GM12878 (cell line): ENCODE measurements around the gene KERA. TPM values are rescaled to one million over a fixed set of nuclear protein-coding genes. Genes with fewer than 3 reads are reported as not detected.

Experiments
- ATAC-seq: fragments of 200-7000 bp; cut with Tn5 transposase; 3 replicates; pipeline ENCODE4 v1.9.1; 2020; ENCODE audit warnings: mild to moderate bottlenecking, moderate library complexity
- BruUV-seq: library from RNA; stranded (reverse); fragments of 400-500 nt; replicated peaks from 2 replicates; lab custom pipeline; 2021; lab: Mats Ljungman, UMichigan
- CTCF ChIA-PET: fragments of 300-600 bp; sonication (Branson Sonifier 250); formaldehyde crosslinking; extraction: SDS; loops from one replicate; lab custom pipeline; 2021; ENCODE audit warnings: inconsistent platforms; lab: Yijun Ruan, JAX
- POLR2A ChIA-PET: fragments of 350-600 bp; formaldehyde crosslinking; extraction: SDS; loops from one replicate; lab custom pipeline; 2021; ENCODE audit warnings: inconsistent platforms; lab: Charles Lee
- RAD21 ChIA-PET: fragments of 300-600 bp; sonication (Branson Sonifier 250); formaldehyde crosslinking; loops from one replicate; lab custom pipeline; 2023; ENCODE audit warnings: antibody characterized with exemption; ENCODE audit not compliant: unreplicated experiment; lab: Charles Lee
- SMC1A ChIA-PET: fragments of 300-600 bp; sonication (Branson Sonifier 250); formaldehyde crosslinking; loops from one replicate; lab custom pipeline; 2023; ENCODE audit not compliant: unreplicated experiment, uncharacterized antibody; lab: Charles Lee
- DNase-seq: peaks from one replicate; pipeline ENCODE4 v3.0.0-alpha.2; 2011; ENCODE audit warnings: low read depth, low spot score
- FAIRE-seq: peaks from 3 replicates; lab custom pipeline; 2011; peaks lifted over from hg19 to GRCh38; lab: Jason Lieb, UNC
- H2AFZ ChIP-seq: 2 replicates; pipeline ENCODE4 v1.6.0; 2011; ENCODE audit warnings: low read depth, low read length, control low read depth; ENCODE audit not compliant: control insufficient read depth
- H3K27ac ChIP-seq: 2 replicates; pipeline ENCODE4 v1.5.1; 2011; ENCODE audit warnings: control low read depth; ENCODE audit not compliant: control insufficient read depth, insufficient read depth
- H3K27me3 ChIP-seq, 2 experiments: replicated peaks in 1 of 2; 2 replicates each; pipeline versions ENCODE4 v1.6.0 to v1.6.1; 2011; ENCODE audit warnings: low read length in 1 of 2; ENCODE audit not compliant: control insufficient read depth in 2 of 2, insufficient read depth in 2 of 2
- H3K36me3 ChIP-seq, 2 experiments: 2 replicates each; pipeline ENCODE4 v1.5.1; 2011; ENCODE audit warnings: low read length in 1 of 2; ENCODE audit not compliant: control insufficient read depth in 2 of 2, insufficient read depth in 2 of 2
- H3K4me1 ChIP-seq: 2 replicates; pipeline ENCODE4 v1.6.1; 2011; ENCODE audit warnings: mild to moderate bottlenecking, low read length, moderate library complexity, mixed read lengths; ENCODE audit not compliant: control insufficient read depth, insufficient read depth
- H3K4me2 ChIP-seq: 2 replicates; pipeline ENCODE4 v1.6.0; 2011; ENCODE audit warnings: control low read depth; ENCODE audit not compliant: control insufficient read depth, insufficient read depth
- H3K4me3 ChIP-seq: fragments of 200-600 bp; sonication (generic); 2 replicates; pipeline ENCODE4 v1.5.1; 2016
- H3K79me2 ChIP-seq: 2 replicates; pipeline ENCODE4 v1.6.0; 2011; ENCODE audit warnings: low read length; ENCODE audit not compliant: control insufficient read depth, insufficient read depth
- H3K9ac ChIP-seq: 2 replicates; pipeline ENCODE4 v1.8.0; 2011; ENCODE audit warnings: low read length, control low read depth, mixed read lengths; ENCODE audit not compliant: control insufficient read depth, insufficient read depth
- H3K9me3 ChIP-seq: replicated peaks from 3 replicates; pipeline ENCODE4 v1.5.1; 2011; ENCODE audit warnings: mild to moderate bottlenecking, low read length; ENCODE audit not compliant: control insufficient read depth, insufficient read depth
- H4K20me1 ChIP-seq: 2 replicates; pipeline ENCODE4 v1.6.0; 2011; ENCODE audit not compliant: control insufficient read depth, insufficient read depth
- BCL11A ChIP-seq: IDR thresholded peaks from 2 replicates; pipeline ENCODE4 v1.6.1; 2011; ENCODE audit warnings: low read depth, low read length
- ELK1 ChIP-seq: IDR thresholded peaks from 2 replicates; pipeline ENCODE4 v1.6.1; 2012; ENCODE audit warnings: low read depth, low read length, improper control_type of control experiment
- MEF2B ChIP-seq: fragments of 450-650 bp; IDR thresholded peaks from 2 replicates; pipeline ENCODE4 v1.6.1; 2018; ENCODE audit warnings: mild to moderate bottlenecking, moderate library complexity; ENCODE audit not compliant: partially characterized antibody, poor library complexity, severe bottlenecking
- NFYB ChIP-seq: IDR thresholded peaks from 2 replicates; pipeline ENCODE4 v1.6.1; 2011; ENCODE audit warnings: low read depth, mild to moderate bottlenecking, low read length, improper control_type of control experiment, moderate library complexity; ENCODE audit not compliant: insufficient read depth
- PAX8 ChIP-seq: fragments of 450-650 bp; IDR thresholded peaks from 2 replicates; pipeline ENCODE4 v1.6.1; 2017; ENCODE audit warnings: mild to moderate bottlenecking, moderate library complexity
- RELB ChIP-seq: fragments of 450-650 bp; IDR thresholded peaks from 2 replicates; pipeline ENCODE4 v1.6.1; 2017; ENCODE audit warnings: low read depth, mild to moderate bottlenecking, moderate library complexity
- SPI1 ChIP-seq: IDR thresholded peaks from 2 replicates; pipeline ENCODE4 v1.6.1; 2011; ENCODE audit warnings: low read depth, mild to moderate bottlenecking, low read length, moderate library complexity, borderline replicate concordance; ENCODE audit not compliant: insufficient read depth
- WGBS: methylation state at CpG from one replicate; pipeline ENCODE4 v1.1.6; 2016; ENCODE audit warnings: low lambda C conversion rate; ENCODE audit not compliant: insufficient replicate concordance, insufficient coverage; ENCODE audit errors: missing lambda C conversion rate; 5-methylcytosine and 5-hydroxymethylcytosine counted together
- in situ Hi-C: fragments of 300-500 bp; cut with MboI; formaldehyde crosslinking; loops from 9 replicates; pipeline ENCODE4 v1.14.3; 2018; ENCODE audit warnings: mixed read lengths
- intact Hi-C: fragments of 100-400 bp; cut with micrococcal nuclease; formaldehyde crosslinking; loops from one replicate; pipeline ENCODE4 v1.14.2; 2022; ENCODE audit not compliant: unreplicated experiment
- polyA plus RNA-seq, 11 experiments: library from polyadenylated mRNA; depleted of rRNA in 4 of 11; unstranded in 6 of 11; stranded (reverse) in 5 of 11; fragments of >200 nt; fragmentation: Nextera tagmentation in 4 of 11; fragmentation: Illumina TruSeq in 1 of 11; extraction: Ambion mirVana in 4 of 11; extraction: Trizol in 1 of 11; gene quantifications; 1 replicate in 1 of 11; 2 replicates in 10 of 11; pipeline versions ENCODE4 v1.2.1 to v1.2.3, GENCODE V29; 2011 to 2016; ENCODE audit warnings: inconsistent platforms in 2 of 11, missing spikeins in 2 of 11, low read depth in 1 of 11
- total RNA-seq, 4 experiments: library from RNA; depleted of rRNA in 3 of 4; stranded (reverse); fragments of >200 nt in 3 of 4; fragmentation: Illumina TruSeq in 1 of 4; extraction: Trizol in 1 of 4; gene quantifications; 2 replicates each; pipeline versions ENCODE4 v1.2.1 to v1.2.3, GENCODE V29; 2013 to 2021

KERA gene
- total and polyA plus RNA-seq, 10 of the 15 experiments (the other 5 are each of a cell fraction or from before 2014, with no cell fraction given), result not detected

- Histone ChIP-seq H3K27me3 (no peaks in the 10 kb centered on the region; a peak in 1 of 4 replicates), H3K4me3 (no peak overlapping the region), H3K36me3 (no peaks in the 10 kb centered on the region), H3K9me3 (no peaks in the 10 kb centered on the region)
- CTCF ChIA-PET, result no interaction called here
- WGBS, result 12% methylated on average over 4 of the region's 4 CpGs
- DNase-seq, result no peak
- intact Hi-C loops, result no loop called here
- TF ChIP-seq ELK1, result no peak
- TF ChIP-seq MEF2B, result no peak
- no peak for TF ChIP-seq NFYB
- TF ChIP-seq BCL11A, result no peak
- no peak for TF ChIP-seq PAX8
- no peak for TF ChIP-seq SPI1
- TF ChIP-seq RELB, result no peak
- TF ChIP-seq, all 136 proteins: peak for 0
- POLR2A ChIA-PET, result no interaction called here
- no peaks in the 10 kb centered on the region for H3K4me1 ChIP-seq
- SMC1A ChIA-PET, result interaction anchor here (0.7 kb wide), 1 partner anchor 173 kb away, joined by 3 read pairs; no protein-coding TSS in a partner anchor
- in situ Hi-C loops, result no loop called here
- H3K4me2 ChIP-seq, result no peak overlapping the region
- H3K27ac ChIP-seq, result no peak overlapping the region
- BruUV-seq, result no TSS peak
- H4K20me1 ChIP-seq, result no peaks in the 10 kb centered on the region
- ATAC-seq (no peak), FAIRE-seq (no peak)
- RAD21 ChIA-PET, result no interaction called here
- no peaks in the 10 kb centered on the region for H3K79me2 ChIP-seq
- H3K9ac ChIP-seq, result no peak overlapping the region
- H2AFZ ChIP-seq, result no peak overlapping the region
These were observed 14.4 kb downstream of the KERA start for GRCh38 chr12:91043408-91043807.
